ENCODE results near the gene EDAR. TPM values are rescaled to one million over a fixed set of nuclear protein-coding genes. Genes with fewer than 3 reads are reported as not detected.

Gene EDAR
- total RNA-seq (2011; cell fraction: chromatin; rRNA removed; ENCODE audit: low replicate concordance), result not detected in 2 replicates
- total RNA-seq (2011; cell fraction: nucleolus; rRNA removed), result not detected in 2 replicates
- total RNA-seq (2011; cell fraction: nucleoplasm; rRNA removed), result not detected in 2 replicates
- total RNA-seq (2014; rRNA removed) (not detected in 2 replicates), total RNA-seq (2014; rRNA removed; fragmentation: Illumina TruSeq; extraction: Trizol) (not detected in 2 replicates), total RNA-seq (2015; rRNA removed; fragmentation: Illumina TruSeq; extraction: Trizol) (not detected in 2 replicates), total RNA-seq (2021) (not detected in 2 replicates), polyA plus RNA-seq (2011; rRNA removed) (not detected in 2 replicates), polyA plus RNA-seq (2014; fragmentation: Illumina TruSeq; extraction: Trizol) (not detected in 2 replicates), polyA plus RNA-seq (2014; fragmentation: Nextera tagmentation; extraction: Ambion mirVana) (not detected), polyA plus RNA-seq (2014; rRNA removed) (0.01 TPM in 1 of 2 replicates, not detected in the other), polyA minus RNA-seq (2011; rRNA and poly(A)+ RNA removed) (not detected in 2 replicates), Bru-seq, nascent RNA (percentile 2 among the genes with signal in this experiment), BruChase-seq, experiment 1, labeled RNA remaining after a 2-hour chase (percentile 1 among the genes with signal in this experiment), BruChase-seq, experiment 2, labeled RNA remaining after a 6-hour chase (not detected)
- polyA plus RNA-seq (2011; cell fraction: cytosol; rRNA removed), result not detected in 2 replicates
- not detected in 2 replicates for polyA plus RNA-seq (2011; cell fraction: nucleus; rRNA removed)
- polyA plus RNA-seq (2012), result not detected in 2 replicates
- polyA minus RNA-seq (2011; cell fraction: cytosol; rRNA and poly(A)+ RNA removed), result not detected in 2 replicates
- polyA minus RNA-seq (2011; cell fraction: nucleus; rRNA and poly(A)+ RNA removed), result not detected in 2 replicates
- long read RNA-seq, experiment 1, result 0 reads
- long read RNA-seq, experiment 2, result 0 reads
- long read RNA-seq, experiment 3, result 0 reads

GRCh38 chr2:108988796-108989713 lies at the start of gene EDAR:
TSS of gene EDAR (minus strand) at chr2:108989220. CDS start at chr2:108931014, 58,206 bp downstream.
- WGBS (ENCODE audit: insufficient coverage, low coverage, missing lambda C conversion rate), result 3% methylated on average over 20 of the region's 20 CpGs
- Histone ChIP-seq H4K20me1 (replicated peaks; ENCODE audit: control insufficient read depth, insufficient read depth, low read length) (no peaks in the 10 kb centered on the region), H3K4me1 (replicated peaks in 1 of 2; ENCODE audit: control insufficient read depth in 2 of 2, insufficient read depth in 2 of 2, low read length in 2 of 2) (no peaks in the 10 kb centered on the region), H3K9me1 (ENCODE audit: control insufficient read depth, insufficient read depth, low read length) (peaks cover 3% of the 10 kb centered on the region), H3K9ac (ENCODE audit: insufficient read depth in 1 of 2, low read depth in 2 of 2, low read length in 2 of 2) (no peak within 1 kb of the TSS), H2AFZ (ENCODE audit: low read depth, low read length) (no peak within 1 kb of the TSS), H3K36me3 (ENCODE audit: control insufficient read depth, insufficient read depth, low read length) (no peaks in the 10 kb centered on the region), H3K79me2 (ENCODE audit: control insufficient read depth, insufficient read depth, low read length) (no peaks in the 10 kb centered on the region), H3K9me3 (replicated peaks; ENCODE audit: control insufficient read depth, insufficient read depth, low read depth, low read length) (no peaks in the 10 kb centered on the region), H3K4me2 (ENCODE audit: insufficient read depth, low read length) (no peak within 1 kb of the TSS), H3K27ac (ENCODE audit: extremely low read depth, low read depth, low read length) (no peak within 1 kb of the TSS), H3K27me3 (ENCODE audit: control insufficient read depth in 2 of 2, insufficient read depth in 2 of 2, low read length in 2 of 2) (peaks cover 33 to 68% of the 10 kb centered on the region in 2 experiments), H3K4me3 (no peak within 1 kb of the TSS)
- DNase-seq (ENCODE audit: extremely low read depth in 1 of 4, low spot score in 3 of 4), result peak in 2 of 4 experiments; percentile 18 to 25
- in situ Hi-C loops (cut with MboI), result no loop called here
- FAIRE-seq, result no peak
- intact Hi-C loops (cut with micrococcal nuclease), result no loop called here
- ChIA-PET POLR2A (interaction anchor here (0.8 kb wide), 2 partner anchors 40 to 133 kb away, joined by 4 to 5 read pairs; no protein-coding TSS in a partner anchor), CTCF (ENCODE audit: low intra/inter-chr PET ratio) (no interaction called here)
- BruUV-seq (replicated peaks), result no TSS peak
- ATAC-seq, result peak; percentile 79
- TF ChIP-seq ZNF277 (CRISPR knock-in tag; IDR thresholded peaks at IDR 0.05; ENCODE audit: borderline replicate concordance) (no peak), ZNF511 (CRISPR knock-in tag; IDR thresholded peaks at IDR 0.05) (no peak), PHTF2 (CRISPR knock-in tag; IDR thresholded peaks at IDR 0.05) (no peak), ZNF707 (CRISPR knock-in tag; conservative IDR thresholded peaks at IDR 0.05) (no peak), ZNF41 (CRISPR knock-in tag; conservative IDR thresholded peaks at IDR 0.05) (no peak), MCM5 (IDR thresholded peaks at IDR 0.05; ENCODE audit: low read depth) (no peak), HMG20A (CRISPR knock-in tag; conservative IDR thresholded peaks at IDR 0.05) (no peak), CTCF (IDR thresholded peaks at IDR 0.05 in 2 of 3, conservative IDR thresholded peaks at IDR 0.05 in 1 of 3; ENCODE audit: insufficient read depth in 2 of 3, low read depth in 1 of 3, low read length in 3 of 3) (peak; percentile 28 to 38 (median 30); a peak in 5 of 6 replicates), TCF7 (IDR thresholded peaks at IDR 0.05; ENCODE audit: borderline replicate concordance) (no peak), RAD21 (CRISPR knock-in tag; conservative IDR thresholded peaks at IDR 0.05 in 1 of 2, IDR thresholded peaks at IDR 0.05 in 1 of 2) (peak in 1 of 2 experiments; percentile 27; a peak in 1 of 4 replicates), ZBTB2 (IDR thresholded peaks at IDR 0.05) (no peak), SUPT5H (IDR thresholded peaks at IDR 0.05) (no peak)

Measured in K562 (cell line).